Erythroblast (primary cell): ENCODE results near the gene GABRB1.

Source experiments
- GATA1 ChIP-seq: IDR thresholded peaks from 2 replicates; pipeline ENCODE4 v1.6.1; 2011; ENCODE audit warnings: low read depth, mild to moderate bottlenecking, control low read depth, low read length, moderate library complexity
- POLR2A ChIP-seq: IDR thresholded peaks from 2 replicates; pipeline ENCODE4 v1.6.1; 2011; ENCODE audit warnings: mild to moderate bottlenecking, low read length

- TF ChIP-seq POLR2A (no peak), GATA1 (no peak)
These were observed 384.4 kb downstream of the GABRB1 start for GRCh38 chr4:47415719-47416118.
